Adrenal gland (tissue), 5 donors: Measurements from ENCODE around the gene NDUFC2.

Source experiments
- CTCF ChIP-seq, 6 experiments: fragments of 450-650 bp in 4 of 6; fragments of 200-600 bp in 2 of 6; sonication (generic) in 1 of 6; IDR thresholded peaks; 1 replicate in 5 of 6; 2 replicates in 1 of 6; pipeline versions ENCODE4 v1.5.1 to v1.8.0; 2016 to 2021; ENCODE audit warnings: antibody characterized with exemption in 6 of 6, mild to moderate bottlenecking in 2 of 6, moderate library complexity in 1 of 6
- POLR2A ChIP-seq, 2 donors: fragments of 450-650 bp; IDR thresholded peaks; one replicate each; pipeline ENCODE4 v1.6.1; 2017; ENCODE audit warnings: antibody characterized with exemption in 2 of 2, mild to moderate bottlenecking in 2 of 2, moderate library complexity in 1 of 2
- donor health status: DM: no; HTN: no; CAD: no.

DNA sequence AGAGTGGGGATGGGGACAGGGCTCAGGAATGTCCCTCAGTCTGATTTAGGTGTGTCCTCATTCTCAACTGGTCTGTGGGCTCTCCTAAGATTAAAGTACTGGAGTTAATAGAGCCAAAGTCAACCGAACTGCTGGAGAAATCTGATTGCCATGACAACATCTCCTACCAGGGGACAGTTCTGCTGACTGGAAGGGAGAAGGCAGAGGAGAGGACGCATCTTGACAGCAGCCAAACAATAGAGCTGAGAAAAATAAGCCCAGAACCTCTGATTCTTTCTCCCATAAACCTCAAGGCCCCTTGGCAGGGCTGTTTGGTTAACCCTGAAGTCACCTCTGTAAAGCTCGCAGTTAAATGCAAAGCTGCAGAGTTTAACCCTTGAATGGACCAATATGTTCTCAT, 59.4 kb downstream of the NDUFC2 start:
- no peak for TF ChIP-seq CTCF (IDR thresholded peaks at IDR 0.05)
- TF ChIP-seq POLR2A (IDR thresholded peaks at IDR 0.05), result no peak
